Ishikawa (cell line): Measurements from ENCODE around the gene ZRANB2.

Source experiments
- CEBPB ChIP-seq: IDR thresholded peaks from 2 replicates; pipeline ENCODE4 v1.6.1; 2012
- CREB1 ChIP-seq: IDR thresholded peaks from 2 replicates; pipeline ENCODE4 v1.6.1; 2012; ENCODE audit warnings: low read depth
- EP300 ChIP-seq: IDR thresholded peaks from 2 replicates; pipeline ENCODE4 v1.6.1; 2012; ENCODE audit warnings: borderline replicate concordance
- FOXM1 ChIP-seq: IDR thresholded peaks from 2 replicates; pipeline ENCODE4 v1.6.1; 2012; ENCODE audit warnings: low read depth, borderline replicate concordance
- MAX ChIP-seq: IDR thresholded peaks from 2 replicates; pipeline ENCODE4 v1.6.1; 2012
- NFIC ChIP-seq: IDR thresholded peaks from 2 replicates; pipeline ENCODE4 v1.6.1; 2012
- REST ChIP-seq: IDR thresholded peaks from 2 replicates; pipeline ENCODE4 v1.6.1; 2012; ENCODE audit warnings: low read depth, mild to moderate bottlenecking
- TAF1 ChIP-seq: IDR thresholded peaks from 2 replicates; pipeline ENCODE4 v1.6.1; 2012; ENCODE audit warnings: low read depth, mild to moderate bottlenecking
- TCF12 ChIP-seq: IDR thresholded peaks from 2 replicates; pipeline ENCODE4 v1.6.1; 2012; ENCODE audit warnings: low read depth
- USF1 ChIP-seq: IDR thresholded peaks from 2 replicates; pipeline ENCODE4 v1.6.1; 2012
- YY1 ChIP-seq: IDR thresholded peaks from 2 replicates; pipeline ENCODE4 v1.6.1; 2012; ENCODE audit warnings: low read depth

- TF ChIP-seq CEBPB (no peak), TAF1 (no peak), EP300 (no peak), TCF12 (no peak), USF1 (no peak), YY1 (no peak), MAX (no peak), CREB1 (no peak), REST (no peak), NFIC (no peak), FOXM1 (no peak)
Observed at GRCh38 chr1:71128060-71128459, 47.2 kb upstream of the ZRANB2 start.
